K562 (cell line): ENCODE measurements around the gene ABCA7. TPM values are rescaled to one million over a fixed set of nuclear protein-coding genes. Genes with fewer than 3 reads are reported as not detected.
A peak's percentile ranks its signal among the peaks of the same experiment; 100 is the strongest.

Source experiments
- ARID1B ChIP-seq: fragments of 450-650 bp; IDR thresholded peaks from 2 replicates; pipeline ENCODE4 v1.6.1; 2016; ENCODE audit warnings: antibody characterized with exemption, mild to moderate bottlenecking, inconsistent platforms
- GABPA ChIP-seq: fragments of 200-800 bp; sonication (Bioruptor generic); conservative IDR thresholded peaks from 2 replicates; pipeline ENCODE4 v1.6.1; 2016; ENCODE audit warnings: low read depth, missing genetic modification characterization, missing compliant biosample characterization
- KLF6 ChIP-seq: fragments of 250-450 bp; sonication (Bioruptor Pico); IDR thresholded peaks from 2 replicates; pipeline ENCODE4 v1.4.0; 2020; ENCODE audit warnings: mild to moderate bottlenecking, moderate library complexity, borderline replicate concordance
- MTF1 ChIP-seq: fragments of 250-450 bp; sonication (Bioruptor Pico); IDR thresholded peaks from 2 replicates; pipeline ENCODE4 v1.9.0; 2021; ENCODE audit warnings: moderate library complexity, mild to moderate bottlenecking, inconsistent platforms, borderline replicate concordance
- NONO ChIP-seq, 2 experiments: fragments of 200-400 bp in 1 of 2; fragments of 450-650 bp in 1 of 2; formaldehyde crosslinking in 1 of 2; IDR thresholded peaks; 2 replicates each; pipeline ENCODE4 v1.6.1; 2017; ENCODE audit warnings: low read depth in 2 of 2, mild to moderate bottlenecking in 2 of 2, moderate library complexity in 2 of 2, low read length in 1 of 2
- RAD21 ChIP-seq, 2 experiments: fragments of 250-450 bp in 1 of 2; fragments of 450-650 bp in 1 of 2; sonication (Bioruptor Pico) in 1 of 2; formaldehyde crosslinking in 1 of 2; IDR thresholded peaks in 1 of 2; conservative IDR thresholded peaks in 1 of 2; 2 replicates each; pipeline versions ENCODE4 v1.4.0 to v1.8.0; 2020 to 2022; ENCODE audit warnings: mild to moderate bottlenecking in 2 of 2, moderate library complexity in 1 of 2
- RBM22 ChIP-seq: fragments of 200-400 bp; formaldehyde crosslinking; IDR thresholded peaks from 2 replicates; pipeline ENCODE4 v1.6.1; 2018; ENCODE audit warnings: low read length, low read depth; ENCODE audit not compliant: poor library complexity, severe bottlenecking
- SPI1 ChIP-seq: IDR thresholded peaks from 2 replicates; pipeline ENCODE4 v1.6.1; 2011; ENCODE audit warnings: low read depth, low read length, control low read depth, borderline replicate concordance
- SUPT5H ChIP-seq: fragments of 450-650 bp; IDR thresholded peaks from 2 replicates; pipeline ENCODE4 v1.6.1; 2016
- TOE1 ChIP-seq, 2 experiments: fragments of 450-650 bp in 1 of 2; sonication (generic) in 1 of 2; formaldehyde crosslinking in 1 of 2; IDR thresholded peaks; 2 replicates each; pipeline versions ENCODE4 v1.7.1 to v1.8.0; 2016 to 2022; ENCODE audit warnings: borderline replicate concordance in 2 of 2, mild to moderate bottlenecking in 2 of 2, antibody characterized with exemption in 1 of 2, inconsistent platforms in 1 of 2, low read depth in 1 of 2, missing genetic modification reagents in 1 of 2, moderate library complexity in 1 of 2
- ZNF133 ChIP-seq: fragments of 250-450 bp; sonication (Bioruptor Pico); IDR thresholded peaks from 2 replicates; pipeline ENCODE4 v1.4.0; 2020; ENCODE audit warnings: mild to moderate bottlenecking
- ZNF41 ChIP-seq: fragments of 250-450 bp; sonication (Bioruptor Pico); conservative IDR thresholded peaks from 2 replicates; pipeline ENCODE4 v1.4.0; 2020; ENCODE audit warnings: mild to moderate bottlenecking
- polyA plus RNA-seq, 8 experiments: library from polyadenylated mRNA; depleted of rRNA in 4 of 8; stranded (reverse) in 5 of 8; unstranded in 3 of 8; fragments of >200 nt; fragmentation: Nextera tagmentation in 2 of 8; fragmentation: Illumina TruSeq in 1 of 8; extraction: Ambion mirVana in 2 of 8; extraction: Trizol in 1 of 8; gene quantifications; 2 replicates each; pipeline versions ENCODE4 v1.2.1 to v1.2.3, GENCODE V29; 2011 to 2014; ENCODE audit warnings: inconsistent platforms in 1 of 8, missing spikeins in 1 of 8
- total RNA-seq, 7 experiments: library from RNA; depleted of rRNA in 6 of 7; stranded (reverse); fragments of >200 nt in 6 of 7; fragmentation: Illumina TruSeq in 2 of 7; extraction: Trizol in 2 of 7; gene quantifications; 2 replicates each; pipeline versions ENCODE4 v1.2.1 to v1.2.3, GENCODE V29; 2011 to 2021; ENCODE audit warnings: low replicate concordance in 1 of 7
- TF ChIP-seq, protein P1 (sequence below), 2 experiments: fragments of 250-450 bp in 1 of 2; fragments of 450-650 bp in 1 of 2; sonication (Bioruptor Pico) in 1 of 2; IDR thresholded peaks; 2 replicates each; pipeline versions ENCODE4 v1.6.1 to v1.8.0; 2016 to 2021; ENCODE audit warnings: mild to moderate bottlenecking in 2 of 2, moderate library complexity in 2 of 2, missing compliant biosample characterization in 1 of 2, missing genetic modification characterization in 1 of 2
- TF ChIP-seq, protein P2 (sequence below): fragments of 450-650 bp; formaldehyde crosslinking; IDR thresholded peaks from 2 replicates; pipeline ENCODE4 v1.4.0; 2022; ENCODE audit warnings: missing genetic modification characterization
- TF ChIP-seq, protein P3 (sequence below): fragments of 450-650 bp; IDR thresholded peaks from 2 replicates; pipeline ENCODE4 v1.6.1; 2017; ENCODE audit warnings: antibody characterized with exemption

The ABCA7 gene
- total and polyA plus RNA-seq, 9 of the 15 experiments (the other 6 are each of a cell fraction or from before 2014, with no cell fraction given) = 2.3 to 96.1 (median 31.2) TPM

DNA sequence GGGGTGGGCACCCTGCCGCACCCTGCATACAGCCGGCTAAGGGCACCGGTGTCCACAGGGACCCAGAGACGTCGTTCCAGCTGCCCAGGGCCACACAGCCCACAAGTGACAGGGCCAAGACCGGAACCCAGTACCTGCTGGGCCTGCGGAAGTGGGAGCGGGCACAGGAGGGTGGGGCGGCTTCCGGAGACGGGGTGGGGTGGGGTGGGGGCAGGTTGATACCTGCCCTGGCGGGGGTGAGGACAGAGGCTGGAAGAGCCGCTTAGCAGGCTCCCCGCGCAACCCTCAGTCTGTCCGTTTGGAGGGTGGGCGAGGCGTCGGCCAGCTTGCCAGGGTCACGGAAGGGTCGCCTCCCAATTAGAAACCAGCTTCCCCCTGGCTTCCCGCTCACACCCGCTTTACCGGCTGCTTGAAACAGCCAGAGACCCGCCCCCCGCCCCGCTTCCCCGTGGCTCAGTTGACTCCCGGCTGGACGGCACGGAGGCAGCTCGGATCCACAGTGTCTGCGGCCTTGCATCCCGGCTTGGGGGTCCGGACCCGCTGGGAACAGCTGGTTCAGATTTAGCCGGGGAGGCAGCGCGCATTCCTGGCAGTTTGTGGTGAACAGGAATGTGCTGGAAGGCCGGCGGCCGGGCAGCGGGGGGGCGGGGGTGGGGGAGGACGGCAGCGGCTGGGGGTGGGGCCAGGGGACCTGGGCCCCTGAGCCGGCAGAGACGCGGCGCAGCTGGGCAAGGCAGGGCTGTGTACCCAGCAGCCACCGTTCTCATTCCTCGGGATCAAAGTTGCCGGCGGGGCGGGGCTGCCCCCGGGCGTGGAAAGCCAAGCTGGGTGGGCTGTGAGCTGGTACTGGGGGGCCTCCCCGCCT, 11.6 kb upstream of the ABCA7 start (continued):
- TF ChIP-seq, protein P1, sequence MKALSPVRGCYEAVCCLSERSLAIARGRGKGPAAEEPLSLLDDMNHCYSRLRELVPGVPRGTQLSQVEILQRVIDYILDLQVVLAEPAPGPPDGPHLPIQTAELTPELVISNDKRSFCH (CRISPR knock-in tag; IDR thresholded peaks at IDR 0.05) = no peak
- TF ChIP-seq, protein P1 (tag; IDR thresholded peaks at IDR 0.05) = no peak
- TF ChIP-seq, protein P2, sequence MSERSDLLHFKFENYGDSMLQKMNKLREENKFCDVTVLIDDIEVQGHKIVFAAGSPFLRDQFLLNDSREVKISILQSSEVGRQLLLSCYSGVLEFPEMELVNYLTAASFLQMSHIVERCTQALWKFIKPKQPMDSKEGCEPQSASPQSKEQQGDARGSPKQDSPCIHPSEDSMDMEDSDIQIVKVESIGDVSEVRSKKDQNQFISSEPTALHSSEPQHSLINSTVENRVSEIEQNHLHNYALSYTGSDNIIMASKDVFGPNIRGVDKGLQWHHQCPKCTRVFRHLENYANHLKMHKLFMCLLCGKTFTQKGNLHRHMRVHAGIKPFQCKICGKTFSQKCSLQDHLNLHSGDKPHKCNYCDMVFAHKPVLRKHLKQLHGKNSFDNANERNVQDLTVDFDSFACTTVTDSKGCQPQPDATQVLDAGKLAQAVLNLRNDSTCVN = 0 out of 2 replicates have a peak, but pooled peaks have one; percentile 25
- TF ChIP-seq RAD21 (CRISPR knock-in tag; conservative IDR thresholded peaks at IDR 0.05 in 1 of 2, IDR thresholded peaks at IDR 0.05 in 1 of 2) = no peak
- TF ChIP-seq NONO (IDR thresholded peaks at IDR 0.05; ENCODE audit: low read depth in 2 of 2, low read length in 1 of 2) = no peak
- peak; percentile 33; the same call in 1 of the 2 replicates for TF ChIP-seq ARID1B
- TF ChIP-seq RBM22 = peak; percentile 45
- TF ChIP-seq SUPT5H = 0 out of 2 replicates have a peak, but pooled peaks have one; percentile 29
- no peak for TF ChIP-seq ZNF41 (CRISPR knock-in tag)
- TF ChIP-seq GABPA (tag) = peak; percentile 93
- TF ChIP-seq SPI1 = peak; percentile 49; the same call in 1 of the 2 replicates
- TF ChIP-seq ZNF133 (CRISPR knock-in tag) = no peak
- no peak for TF ChIP-seq TOE1 (IDR thresholded peaks at IDR 0.05; ENCODE audit: borderline replicate concordance)
- TF ChIP-seq TOE1 (CRISPR knock-in tag; IDR thresholded peaks at IDR 0.05; ENCODE audit: borderline replicate concordance, low read depth) = no peak
- TF ChIP-seq, protein P3, sequence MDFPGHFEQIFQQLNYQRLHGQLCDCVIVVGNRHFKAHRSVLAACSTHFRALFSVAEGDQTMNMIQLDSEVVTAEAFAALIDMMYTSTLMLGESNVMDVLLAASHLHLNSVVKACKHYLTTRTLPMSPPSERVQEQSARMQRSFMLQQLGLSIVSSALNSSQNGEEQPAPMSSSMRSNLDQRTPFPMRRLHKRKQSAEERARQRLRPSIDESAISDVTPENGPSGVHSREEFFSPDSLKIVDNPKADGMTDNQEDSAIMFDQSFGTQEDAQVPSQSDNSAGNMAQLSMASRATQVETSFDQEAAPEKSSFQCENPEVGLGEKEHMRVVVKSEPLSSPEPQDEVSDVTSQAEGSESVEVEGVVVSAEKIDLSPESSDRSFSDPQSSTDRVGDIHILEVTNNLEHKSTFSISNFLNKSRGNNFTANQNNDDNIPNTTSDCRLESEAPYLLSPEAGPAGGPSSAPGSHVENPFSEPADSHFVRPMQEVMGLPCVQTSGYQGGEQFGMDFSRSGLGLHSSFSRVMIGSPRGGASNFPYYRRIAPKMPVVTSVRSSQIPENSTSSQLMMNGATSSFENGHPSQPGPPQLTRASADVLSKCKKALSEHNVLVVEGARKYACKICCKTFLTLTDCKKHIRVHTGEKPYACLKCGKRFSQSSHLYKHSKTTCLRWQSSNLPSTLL = no peak
- TF ChIP-seq MTF1 (CRISPR knock-in tag) = no peak
- no peak for TF ChIP-seq KLF6 (CRISPR knock-in tag)
